Loucy (cell line): Measurements from ENCODE around the gene PROC.

Source experiments
- H2AFZ ChIP-seq: fragments of 200-600 bp; sonication (generic); 2 replicates; pipeline ENCODE4 v1.6.0; 2016; ENCODE audit warnings: antibody characterized with exemption, mild to moderate bottlenecking, low read length, moderate library complexity
- H3F3A ChIP-seq: fragments of 200-600 bp; 2 replicates; pipeline ENCODE4 v1.6.0; 2016; ENCODE audit warnings: antibody characterized with exemption, low read depth, mild to moderate bottlenecking
- H3K27me3 ChIP-seq: fragments of 200-600 bp; sonication (generic); 2 replicates; pipeline ENCODE4 v1.6.1; 2014; ENCODE audit warnings: low read length, mild to moderate bottlenecking; ENCODE audit not compliant: insufficient read depth, poor library complexity, severe bottlenecking
- H3K36me3 ChIP-seq: fragments of 200-600 bp; sonication (generic); 2 replicates; pipeline ENCODE4 v1.6.1; 2016; ENCODE audit warnings: low read length; ENCODE audit not compliant: insufficient read depth
- H3K4me1 ChIP-seq: fragments of 200-600 bp; sonication (generic); 2 replicates; pipeline ENCODE4 v1.5.1; 2014; ENCODE audit warnings: low read length, mild to moderate bottlenecking; ENCODE audit not compliant: insufficient read depth, poor library complexity, severe bottlenecking
- H3K4me2 ChIP-seq: fragments of 200-600 bp; sonication (generic); 2 replicates; pipeline ENCODE4 v1.6.0; 2014; ENCODE audit warnings: antibody characterized with exemption, low read length, low read depth, mild to moderate bottlenecking; ENCODE audit not compliant: poor library complexity, severe bottlenecking
- H3K4me3 ChIP-seq: fragments of 200-600 bp; sonication (generic); 2 replicates; pipeline ENCODE4 v1.5.1; 2014; ENCODE audit warnings: low read length, mild to moderate bottlenecking, mixed read lengths; ENCODE audit not compliant: poor library complexity, severe bottlenecking
- H3K79me2 ChIP-seq: fragments of 200-600 bp; sonication (generic); 2 replicates; pipeline ENCODE4 v1.6.1; 2014; ENCODE audit warnings: low read length; ENCODE audit not compliant: insufficient read depth
- H3K9ac ChIP-seq: fragments of 200-600 bp; sonication (generic); 2 replicates; pipeline ENCODE4 v1.6.0; 2014; ENCODE audit warnings: mild to moderate bottlenecking, low read depth, low read length, moderate library complexity; ENCODE audit not compliant: poor library complexity, severe bottlenecking
- H3K9me2 ChIP-seq: fragments of 200-600 bp; sonication (generic); replicated peaks from 2 replicates; pipeline ENCODE4 v1.6.1; 2016; ENCODE audit warnings: low read depth, low read length, mixed read lengths
- H3K9me3 ChIP-seq: fragments of 200-600 bp; sonication (generic); 2 replicates; pipeline ENCODE4 v1.6.1; 2014; ENCODE audit warnings: mild to moderate bottlenecking, antibody characterized with exemption, low read length, low read depth; ENCODE audit not compliant: insufficient read depth
- H4K20me1 ChIP-seq: fragments of 200-600 bp; sonication (generic); 2 replicates; pipeline ENCODE4 v1.6.0; 2014; ENCODE audit warnings: antibody characterized with exemption, low read length, mild to moderate bottlenecking; ENCODE audit not compliant: insufficient read depth, poor library complexity, severe bottlenecking
- CTCF ChIP-seq: fragments of 200-600 bp; sonication (generic); conservative IDR thresholded peaks from 2 replicates; pipeline ENCODE4 v1.5.1; 2014; ENCODE audit warnings: mild to moderate bottlenecking, antibody characterized with exemption, low read length
- EZH2phosphoT487 ChIP-seq: fragments of 200-600 bp; IDR thresholded peaks from 2 replicates; pipeline ENCODE4 v1.6.1; 2018; ENCODE audit warnings: antibody characterized with exemption, mild to moderate bottlenecking, moderate library complexity, borderline replicate concordance

The PROC gene

GRCh38 chr2:127394492-127394891 is 23.7 kb upstream of the PROC start:
- Histone ChIP-seq H3K36me3 (no peaks in the 10 kb centered on the region), H3F3A (no peaks in the 10 kb centered on the region), H4K20me1 (no peaks in the 10 kb centered on the region), H3K4me3 (no peak overlapping the region), H3K4me2 (no peak overlapping the region), H3K9ac (no peak overlapping the region), H3K4me1 (peaks cover 14% of the 10 kb centered on the region), H3K27me3 (no peaks in the 10 kb centered on the region), H2AFZ (no peak overlapping the region), H3K79me2 (no peaks in the 10 kb centered on the region), H3K9me3 (no peaks in the 10 kb centered on the region), H3K9me2 (no peaks in the 10 kb centered on the region)
- no peak for TF ChIP-seq CTCF
- TF ChIP-seq EZH2phosphoT487: no peak

GRCh38 chr2:127397568-127398238 is 20.5 kb upstream of the PROC start:
- no peaks in the 10 kb centered on the region for H3K9me2 ChIP-seq
- H3K4me3 ChIP-seq: no peak overlapping the region
- H3K36me3 ChIP-seq: no peaks in the 10 kb centered on the region
- no peaks in the 10 kb centered on the region for H3K9me3 ChIP-seq
- no peak overlapping the region for H2AFZ ChIP-seq
- TF ChIP-seq CTCF: no peak
- TF ChIP-seq EZH2phosphoT487: no peak
- no peaks in the 10 kb centered on the region for H3K27me3 ChIP-seq
- no peak overlapping the region for H3K9ac ChIP-seq
- H3K79me2 ChIP-seq: no peaks in the 10 kb centered on the region
- H4K20me1 ChIP-seq: no peaks in the 10 kb centered on the region
- H3K4me1 ChIP-seq: peaks cover 5% of the 10 kb centered on the region
- no peaks in the 10 kb centered on the region for H3F3A ChIP-seq
- no peak overlapping the region for H3K4me2 ChIP-seq

- H3K4me1 ChIP-seq: peaks cover under 1% of the 10 kb centered on the region
Observed at GRCh38 chr2:127398239-127398590, 20.0 kb upstream of the PROC start.

More at GRCh38 chr2:127398239-127398590, 20.0 kb upstream of the PROC start:
- Histone ChIP-seq H2AFZ (no peak overlapping the region), H3K4me3 (no peak overlapping the region), H3K79me2 (no peaks in the 10 kb centered on the region), H3K9ac (no peak overlapping the region), H3F3A (no peaks in the 10 kb centered on the region), H3K4me2 (no peak overlapping the region), H3K36me3 (no peaks in the 10 kb centered on the region), H3K27me3 (no peaks in the 10 kb centered on the region), H3K9me3 (no peaks in the 10 kb centered on the region), H4K20me1 (no peaks in the 10 kb centered on the region), H3K9me2 (no peaks in the 10 kb centered on the region)
- TF ChIP-seq EZH2phosphoT487 (no peak), CTCF (no peak)
